Choroid plexus epithelial cell (primary cell): ENCODE measurements around the gene FBXO21.
"Not testable (repeated sequence)": the region's sequence is repeated elsewhere in the genome, so short reads cannot be mapped to it uniquely, and the experiment has no call there.

Experiments
- DNase-seq: peaks from one replicate; pipeline ENCODE4 v3.0.0-alpha.2; 2010; ENCODE audit warnings: low read depth
- H3K4me3 ChIP-seq: 2 replicates; pipeline ENCODE4 v1.5.1; 2011; ENCODE audit warnings: low read depth, mild to moderate bottlenecking, control low read depth, low read length, moderate library complexity
- TF ChIP-seq, protein P1 (sequence below): conservative IDR thresholded peaks from 2 replicates; pipeline ENCODE4 v1.5.1; 2011; ENCODE audit warnings: low read depth, mild to moderate bottlenecking, control low read depth, inconsistent platforms, low read length, moderate library complexity

Gene FBXO21

DNA sequence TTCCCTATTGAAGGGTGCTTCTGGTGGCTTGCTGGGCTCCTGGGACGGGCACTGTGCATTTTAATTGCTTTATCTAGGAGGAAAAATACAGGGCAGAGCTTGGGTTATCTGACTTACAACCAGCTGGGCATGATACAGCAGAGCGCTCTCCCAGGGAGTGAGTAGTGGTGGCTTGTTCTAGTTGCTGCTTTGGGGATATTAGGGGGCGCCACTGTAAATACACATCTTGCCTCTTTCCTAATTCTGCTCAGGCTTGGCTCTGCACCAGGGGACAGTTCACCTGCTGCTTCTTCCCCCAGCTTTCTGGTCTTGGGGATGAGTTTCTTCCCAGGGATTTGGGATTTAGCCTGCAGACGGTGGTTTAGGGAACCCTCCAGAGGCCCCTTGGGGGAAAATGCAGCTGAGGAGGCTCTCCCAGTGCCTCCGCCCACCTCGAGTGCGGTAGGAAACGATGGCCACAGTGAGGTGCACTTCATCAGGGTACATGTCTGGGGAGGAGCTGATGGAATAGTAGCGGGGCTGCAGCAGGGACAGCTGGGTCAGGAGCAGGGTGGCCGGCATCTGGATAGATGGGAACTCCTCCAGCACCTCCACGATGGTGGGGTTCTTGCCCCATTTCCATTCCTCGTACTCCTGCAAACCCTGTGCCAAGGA, 36.9 kb upstream of the FBXO21 start:
- H3K4me3 ChIP-seq, result no peak overlapping the region
- TF ChIP-seq, protein P1, sequence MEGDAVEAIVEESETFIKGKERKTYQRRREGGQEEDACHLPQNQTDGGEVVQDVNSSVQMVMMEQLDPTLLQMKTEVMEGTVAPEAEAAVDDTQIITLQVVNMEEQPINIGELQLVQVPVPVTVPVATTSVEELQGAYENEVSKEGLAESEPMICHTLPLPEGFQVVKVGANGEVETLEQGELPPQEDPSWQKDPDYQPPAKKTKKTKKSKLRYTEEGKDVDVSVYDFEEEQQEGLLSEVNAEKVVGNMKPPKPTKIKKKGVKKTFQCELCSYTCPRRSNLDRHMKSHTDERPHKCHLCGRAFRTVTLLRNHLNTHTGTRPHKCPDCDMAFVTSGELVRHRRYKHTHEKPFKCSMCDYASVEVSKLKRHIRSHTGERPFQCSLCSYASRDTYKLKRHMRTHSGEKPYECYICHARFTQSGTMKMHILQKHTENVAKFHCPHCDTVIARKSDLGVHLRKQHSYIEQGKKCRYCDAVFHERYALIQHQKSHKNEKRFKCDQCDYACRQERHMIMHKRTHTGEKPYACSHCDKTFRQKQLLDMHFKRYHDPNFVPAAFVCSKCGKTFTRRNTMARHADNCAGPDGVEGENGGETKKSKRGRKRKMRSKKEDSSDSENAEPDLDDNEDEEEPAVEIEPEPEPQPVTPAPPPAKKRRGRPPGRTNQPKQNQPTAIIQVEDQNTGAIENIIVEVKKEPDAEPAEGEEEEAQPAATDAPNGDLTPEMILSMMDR, result no peak
- no peak for DNase-seq

DNA sequence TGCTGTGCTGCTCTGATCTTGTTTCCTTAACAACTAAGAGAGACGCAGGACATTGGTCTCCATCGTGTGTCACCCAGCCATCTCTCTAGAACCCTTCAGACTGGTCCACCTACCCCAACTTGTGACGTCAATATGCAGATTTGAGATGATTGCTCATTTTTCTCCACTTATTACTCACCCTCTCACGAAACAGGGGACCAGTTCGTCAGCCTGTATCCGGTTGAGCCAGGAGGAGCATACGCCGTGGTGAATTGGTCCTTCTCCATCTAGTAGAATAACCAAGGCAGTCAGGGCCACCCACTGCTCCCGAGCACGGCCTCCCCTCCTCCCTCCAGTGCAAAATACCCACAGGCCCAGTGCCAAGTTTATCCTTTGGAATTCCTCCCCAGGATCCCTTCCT, 36.2 kb upstream of the FBXO21 start:
- no peak overlapping the region for H3K4me3 ChIP-seq
- DNase-seq, result no peak
- TF ChIP-seq, protein P1, result no peak

DNA sequence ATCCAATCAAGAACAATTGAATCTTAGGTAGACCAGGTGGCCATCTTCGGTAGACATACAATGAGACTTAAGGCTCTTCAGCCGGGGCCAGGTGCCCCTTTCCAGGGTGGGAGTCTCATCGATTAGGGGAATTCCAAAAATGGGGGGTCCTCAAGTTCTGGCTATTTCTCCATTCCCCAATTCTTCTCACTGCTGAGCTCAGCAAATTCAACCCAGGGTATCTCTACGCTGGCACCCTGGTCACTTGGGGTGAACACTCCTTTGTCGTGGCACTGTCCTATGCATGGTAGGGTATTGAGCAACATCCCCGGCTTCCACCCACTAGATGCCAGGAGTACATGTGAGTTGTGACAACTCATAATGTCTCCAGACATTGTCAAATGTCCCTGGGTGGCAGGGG, 34.9 kb upstream of the FBXO21 start:
- H3K4me3 ChIP-seq, result no peak overlapping the region
- TF ChIP-seq, protein P1, result no peak
- DNase-seq, result no peak

DNA sequence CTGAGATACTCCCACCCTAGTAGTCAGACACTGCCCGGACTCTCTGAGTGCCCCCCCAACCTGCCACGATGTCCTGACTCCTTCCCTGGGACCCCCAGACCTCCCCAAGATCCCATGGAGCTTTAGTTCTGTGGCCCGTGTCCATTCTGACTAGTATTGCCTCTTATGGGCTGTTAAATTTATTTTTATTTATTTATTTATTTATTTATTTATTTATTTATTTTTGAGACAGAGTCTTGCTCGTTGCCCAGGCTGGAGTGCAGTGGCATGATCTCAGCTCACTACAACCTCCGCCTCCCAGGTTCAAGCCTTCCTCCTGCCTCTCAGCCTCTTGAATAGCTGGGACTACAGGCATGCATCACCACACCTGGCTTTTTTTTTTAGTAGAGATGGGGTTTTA, 30.7 kb upstream of the FBXO21 start:
- DNase-seq, H3K4me3 ChIP-seq: not testable (repeated sequence)

- no peak for DNase-seq
- TF ChIP-seq, protein P1, result no peak
- H3K4me3 ChIP-seq, result no peak overlapping the region
Measured at GRCh38 chr12:117218149-117218548, 27.9 kb upstream of the FBXO21 start.

DNA sequence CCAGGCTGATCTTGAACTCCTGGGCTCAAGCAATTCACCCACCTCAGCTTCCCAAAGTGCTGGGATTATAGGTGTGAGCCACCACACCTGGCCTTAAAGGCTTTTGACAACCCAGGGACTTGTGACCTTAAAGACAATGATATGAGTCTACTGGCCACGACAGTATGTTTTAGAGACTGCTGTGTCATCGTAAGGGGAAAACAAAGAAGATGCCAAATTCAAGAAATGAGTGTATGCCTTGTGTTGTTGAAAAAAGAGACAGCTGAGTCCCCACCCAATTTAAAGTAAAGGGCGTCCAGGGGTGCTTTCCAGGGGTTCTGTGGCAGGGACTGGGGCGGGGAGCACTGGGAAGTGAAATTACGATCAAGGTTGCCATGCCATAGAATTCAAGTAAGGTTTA, 26.4 kb upstream of the FBXO21 start:
- TF ChIP-seq, protein P1, result no peak
- no peak overlapping the region for H3K4me3 ChIP-seq
- no peak for DNase-seq

GRCh38 chr12:117214797-117215196, 24.5 kb upstream of the FBXO21 start:
- no peak overlapping the region for H3K4me3 ChIP-seq
- no peak for DNase-seq
- TF ChIP-seq, protein P1, result no peak
